HCT116 (cell line): ENCODE results near the gene CCM2. TPM values are rescaled to one million over a fixed set of nuclear protein-coding genes. Genes with fewer than 3 reads are reported as not detected.
A peak's percentile ranks its signal among the peaks of the same experiment; 100 is the strongest.

Experiments used
- ATAC-seq: fragments of 200-7000 bp; cut with Tn5 transposase; 2 replicates; pipeline ENCODE4 v1.9.1; 2020; ENCODE audit warnings: mild to moderate bottlenecking, moderate library complexity
- BruUV-seq: library from RNA; stranded (reverse); fragments of 400-500 nt; replicated peaks from 2 replicates; lab custom pipeline; 2021; lab: Mats Ljungman, UMichigan
- CTCF ChIA-PET: fragments of 300-600 bp; sonication (Branson Sonifier 250); formaldehyde crosslinking; loops from one replicate; lab custom pipeline; 2021; ENCODE audit warnings: antibody characterized with exemption; lab: Charles Lee
- POLR2A ChIA-PET: fragments of 300-600, 350-600 bp; sonication (Branson Sonifier 250); formaldehyde crosslinking; loops from one replicate; lab custom pipeline; 2021; ENCODE audit warnings: antibody characterized with exemption; lab: Charles Lee
- RAD21 ChIA-PET, 2 experiments: fragments of 300-600 bp; sonication (Branson Sonifier 250); formaldehyde crosslinking; loops; one replicate each; lab custom pipeline; 2023; ENCODE audit warnings: low total read pairs in 2 of 2; ENCODE audit not compliant: uncharacterized antibody in 2 of 2, unreplicated experiment in 2 of 2, low non-redundant PET in 1 of 2; lab: Charles Lee
- DNase-seq: peaks from one replicate; pipeline ENCODE4 v3.0.0-alpha.2; 2010; ENCODE audit warnings: low read depth, low spot score
- H2AFZ ChIP-seq: fragments of 200-600 bp; shearing (Covaris generic), sonication (generic); 2 replicates; pipeline ENCODE4 v1.6.1; 2017; ENCODE audit warnings: low read depth, mixed run types, mixed read lengths, antibody characterized with exemption, low read length; ENCODE audit not compliant: poor library complexity, severe bottlenecking
- H3K27ac ChIP-seq: 2 replicates; pipeline ENCODE4 v1.5.1; 2012; ENCODE audit warnings: low read depth, low read length
- H3K27me3 ChIP-seq: fragments of 200-600 bp; sonication (generic); 2 replicates; pipeline ENCODE4 v1.6.1; 2016; ENCODE audit warnings: mixed run types, low read length, mixed read lengths; ENCODE audit not compliant: insufficient read depth
- H3K36me3 ChIP-seq, 2 experiments: fragments of 200-500 bp in 1 of 2; fragments of 200-600 bp in 1 of 2; sonication (Bioruptor generic) in 1 of 2; sonication (generic) in 1 of 2; 2 replicates each; pipeline versions ENCODE4 v1.5.1 to v1.6.1; 2014 to 2016; ENCODE audit warnings: low read length in 2 of 2, inconsistent platforms in 1 of 2, mixed read lengths in 1 of 2, mixed run types in 1 of 2; ENCODE audit not compliant: insufficient read depth in 2 of 2, control insufficient read depth in 1 of 2
- H3K4me1 ChIP-seq, 2 experiments: fragments of 200-600 bp in 1 of 2; sonication (generic) in 1 of 2; 2 replicates each; pipeline versions ENCODE4 v1.5.1 to v1.6.1; 2012 to 2017; ENCODE audit warnings: low read length in 2 of 2, inconsistent platforms in 1 of 2, mild to moderate bottlenecking in 1 of 2, mixed read lengths in 1 of 2, mixed run types in 1 of 2, moderate library complexity in 1 of 2; ENCODE audit not compliant: insufficient read depth in 2 of 2, control insufficient read depth in 1 of 2
- H3K4me2 ChIP-seq: fragments of 200-600 bp; sonication (generic); 2 replicates; pipeline ENCODE4 v1.6.1; 2017; ENCODE audit warnings: mixed run types, low read length, mixed read lengths
- H3K4me3 ChIP-seq, 2 experiments: fragments of 200-600 bp in 1 of 2; sonication (generic) in 1 of 2; replicated peaks in 1 of 2; 2 replicates each; pipeline ENCODE4 v1.5.1; 2011 to 2016; ENCODE audit warnings: low read length in 2 of 2, control low read depth in 1 of 2, low read depth in 1 of 2, mild to moderate bottlenecking in 1 of 2, mixed read lengths in 1 of 2, mixed run types in 1 of 2
- H3K79me2 ChIP-seq: fragments of 200-600 bp; sonication (generic); 2 replicates; pipeline ENCODE4 v1.6.1; 2017; ENCODE audit warnings: mild to moderate bottlenecking, mixed run types, low read length, moderate library complexity, mixed read lengths; ENCODE audit not compliant: insufficient read depth
- H3K9ac ChIP-seq: fragments of 200-600 bp; sonication (generic); 2 replicates; pipeline ENCODE4 v1.6.1; 2016; ENCODE audit warnings: low read length, mixed read lengths
- H3K9me2 ChIP-seq: fragments of 200-600 bp; sonication (generic), shearing (Covaris generic); 2 replicates; pipeline ENCODE4 v1.6.1; 2017; ENCODE audit warnings: mixed run types, mild to moderate bottlenecking, moderate library complexity; ENCODE audit not compliant: insufficient read depth
- H3K9me3 ChIP-seq, 2 experiments: fragments of 200-500 bp in 1 of 2; fragments of 200-600 bp in 1 of 2; sonication (Bioruptor generic) in 1 of 2; sonication (generic) in 1 of 2; 2 replicates each; pipeline ENCODE4 v1.6.1; 2014 to 2017; ENCODE audit warnings: low read length in 2 of 2, mixed read lengths in 2 of 2, inconsistent platforms in 1 of 2, low read depth in 1 of 2, mild to moderate bottlenecking in 1 of 2, mixed run types in 1 of 2, moderate library complexity in 1 of 2; ENCODE audit not compliant: control insufficient read depth in 1 of 2, insufficient read depth in 1 of 2
- H4K20me1 ChIP-seq: fragments of 200-600 bp; sonication (generic), shearing (Covaris generic); 2 replicates; pipeline ENCODE4 v1.6.1; 2017; ENCODE audit warnings: mixed run types, mild to moderate bottlenecking, moderate library complexity; ENCODE audit not compliant: insufficient read depth
- EGR1 ChIP-seq: IDR thresholded peaks from 2 replicates; pipeline ENCODE4 v1.6.1; 2012; ENCODE audit warnings: low read depth
- ELF1 ChIP-seq: IDR thresholded peaks from 2 replicates; pipeline ENCODE4 v1.6.1; 2012; ENCODE audit warnings: low read depth, borderline replicate concordance
- EZH2 ChIP-seq: fragments of 200-600 bp; sonication (generic); IDR thresholded peaks from 2 replicates; pipeline ENCODE4 v1.6.1; 2017; ENCODE audit warnings: antibody characterized with exemption, mixed run types
- POLR2AphosphoS5 ChIP-seq: IDR thresholded peaks from 2 replicates; pipeline ENCODE4 v1.6.1; 2011; ENCODE audit warnings: mild to moderate bottlenecking, low read depth, low read length, moderate library complexity
- SIN3A ChIP-seq: IDR thresholded peaks from 2 replicates; pipeline ENCODE4 v1.6.1; 2012; ENCODE audit warnings: low read depth
- SRF ChIP-seq: IDR thresholded peaks from 2 replicates; pipeline ENCODE4 v1.6.1; 2012; ENCODE audit warnings: low read depth
- YY1 ChIP-seq: IDR thresholded peaks from 2 replicates; pipeline ENCODE4 v1.6.1; 2011; ENCODE audit warnings: low read length, low read depth, moderate library complexity, mild to moderate bottlenecking; ENCODE audit not compliant: insufficient replicate concordance; ENCODE audit errors: extremely low read depth
- intact Hi-C: fragments of 100-400 bp; cut with micrococcal nuclease; formaldehyde crosslinking; loops from 2 replicates; pipeline ENCODE4 v1.10.0; 2022
- total RNA-seq: library from RNA; stranded (reverse); gene quantifications from one replicate; pipeline ENCODE4 v1.2.1, GENCODE V29; 2021; ENCODE audit not compliant: unreplicated experiment
- TF ChIP-seq, protein P1 (sequence below): IDR thresholded peaks from 2 replicates; pipeline ENCODE4 v1.6.1; 2012; ENCODE audit warnings: low read depth

The CCM2 gene
- total RNA-seq, 1 experiment from 2014 or later: 34.4 TPM

DNA sequence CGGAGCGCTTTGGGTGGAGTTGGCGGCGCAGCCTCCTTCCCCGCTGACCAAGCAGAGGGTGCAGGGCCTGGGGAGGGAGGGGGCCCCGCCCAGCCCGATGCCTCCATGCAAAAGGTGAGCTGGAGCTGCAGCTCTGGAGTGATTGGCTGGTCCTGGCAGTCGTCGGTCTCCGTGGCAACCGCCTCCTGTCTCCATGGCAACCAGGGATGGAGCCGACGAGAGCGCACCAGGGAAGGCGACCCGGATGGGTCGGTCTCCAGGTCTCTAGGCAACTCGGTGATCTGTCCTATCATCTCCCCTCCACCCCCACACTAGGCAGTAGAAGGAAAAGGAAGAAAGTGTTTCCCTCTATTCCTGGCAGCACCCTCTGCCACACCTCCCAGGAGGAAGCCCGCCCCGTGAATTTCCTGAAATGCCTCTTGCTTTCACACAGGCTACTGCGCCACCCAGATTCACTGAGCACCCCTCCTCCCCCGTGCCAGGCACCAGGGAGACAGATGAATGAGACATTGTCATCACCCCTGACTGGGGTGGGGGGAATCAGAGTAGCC lies 89.4 kb downstream of the CCM2 start:
- ATAC-seq (peak; percentile 17; the same call in 1 of the 2 replicates), DNase-seq (no peak)
- Histone ChIP-seq H3K27me3 (no peaks in the 10 kb centered on the region), H3K4me3 (no peak overlapping the region), H3K4me2 (no peak overlapping the region), H3K79me2 (no peaks in the 10 kb centered on the region), H4K20me1 (no peaks in the 10 kb centered on the region), H3K27ac (no peak overlapping the region), H3K9me3 (no peaks in the 10 kb centered on the region), H3K9ac (no peak overlapping the region), H2AFZ (no peak overlapping the region), H3K4me1 (peaks cover 8 to 14% of the 10 kb centered on the region in 2 experiments), H3K9me2 (no peaks in the 10 kb centered on the region), H3K36me3 (no peaks in the 10 kb centered on the region)
- intact Hi-C loops: no loop called here
- no TSS peak for BruUV-seq
- RAD21 ChIA-PET: no interaction called here
- CTCF ChIA-PET: no interaction called here
- POLR2A ChIA-PET: no interaction called here
- no peak for TF ChIP-seq EGR1
- no peak for TF ChIP-seq SIN3A
- TF ChIP-seq ELF1: no peak
- no peak for TF ChIP-seq POLR2AphosphoS5
- TF ChIP-seq, protein P1, sequence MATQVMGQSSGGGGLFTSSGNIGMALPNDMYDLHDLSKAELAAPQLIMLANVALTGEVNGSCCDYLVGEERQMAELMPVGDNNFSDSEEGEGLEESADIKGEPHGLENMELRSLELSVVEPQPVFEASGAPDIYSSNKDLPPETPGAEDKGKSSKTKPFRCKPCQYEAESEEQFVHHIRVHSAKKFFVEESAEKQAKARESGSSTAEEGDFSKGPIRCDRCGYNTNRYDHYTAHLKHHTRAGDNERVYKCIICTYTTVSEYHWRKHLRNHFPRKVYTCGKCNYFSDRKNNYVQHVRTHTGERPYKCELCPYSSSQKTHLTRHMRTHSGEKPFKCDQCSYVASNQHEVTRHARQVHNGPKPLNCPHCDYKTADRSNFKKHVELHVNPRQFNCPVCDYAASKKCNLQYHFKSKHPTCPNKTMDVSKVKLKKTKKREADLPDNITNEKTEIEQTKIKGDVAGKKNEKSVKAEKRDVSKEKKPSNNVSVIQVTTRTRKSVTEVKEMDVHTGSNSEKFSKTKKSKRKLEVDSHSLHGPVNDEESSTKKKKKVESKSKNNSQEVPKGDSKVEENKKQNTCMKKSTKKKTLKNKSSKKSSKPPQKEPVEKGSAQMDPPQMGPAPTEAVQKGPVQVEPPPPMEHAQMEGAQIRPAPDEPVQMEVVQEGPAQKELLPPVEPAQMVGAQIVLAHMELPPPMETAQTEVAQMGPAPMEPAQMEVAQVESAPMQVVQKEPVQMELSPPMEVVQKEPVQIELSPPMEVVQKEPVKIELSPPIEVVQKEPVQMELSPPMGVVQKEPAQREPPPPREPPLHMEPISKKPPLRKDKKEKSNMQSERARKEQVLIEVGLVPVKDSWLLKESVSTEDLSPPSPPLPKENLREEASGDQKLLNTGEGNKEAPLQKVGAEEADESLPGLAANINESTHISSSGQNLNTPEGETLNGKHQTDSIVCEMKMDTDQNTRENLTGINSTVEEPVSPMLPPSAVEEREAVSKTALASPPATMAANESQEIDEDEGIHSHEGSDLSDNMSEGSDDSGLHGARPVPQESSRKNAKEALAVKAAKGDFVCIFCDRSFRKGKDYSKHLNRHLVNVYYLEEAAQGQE: no peak
- TF ChIP-seq YY1: no peak
- TF ChIP-seq SRF: no peak
- no peak for TF ChIP-seq EZH2
- TF ChIP-seq, all 23 proteins: peak for 0
